ENCODE data around the gene AGR3. TPM values are rescaled to one million over a fixed set of nuclear protein-coding genes. Genes with fewer than 3 reads are reported as not detected.

AGR3 gene
- total RNA-seq, 4 donors from 2014 or later: 3.4 TPM; not detected in 3

DNA sequence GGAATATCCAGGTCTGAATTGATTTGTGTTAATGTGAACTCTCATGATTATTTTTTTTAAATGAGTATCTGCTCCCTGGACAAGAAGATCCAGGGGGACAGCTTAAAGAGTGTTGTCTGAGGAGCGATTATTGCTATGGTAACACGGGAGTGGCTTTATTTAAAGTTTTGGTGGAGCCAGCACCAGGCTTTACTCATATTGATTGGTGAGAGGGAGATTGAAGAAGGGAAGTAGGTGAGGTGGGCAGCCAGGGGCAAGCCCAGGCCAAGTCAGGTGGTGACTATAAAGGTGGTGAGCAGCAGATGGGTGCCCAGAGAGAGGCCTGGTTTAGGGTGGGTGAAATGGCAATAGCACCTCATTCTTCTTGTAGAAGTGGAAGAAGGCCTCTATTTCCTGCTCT, 66.8 kb downstream of the AGR3 start:
- Histone ChIP-seq H3K4me1 (peaks cover 0 to 18% (median 0%) of the 10 kb centered on the region in 3 donors), H3K27me3 (no peaks in the 10 kb centered on the region), H3K9me3 (no peaks in the 10 kb centered on the region), H3K27ac (no peak overlapping the region), H3K36me3 (no peaks in the 10 kb centered on the region), H3K4me3 (no peak overlapping the region)
- DNase-seq: no peak
- 64 to 81% methylated on average over 2 of the region's 2 CpGs for WGBS, 2 donors
- TF ChIP-seq, protein P1, sequence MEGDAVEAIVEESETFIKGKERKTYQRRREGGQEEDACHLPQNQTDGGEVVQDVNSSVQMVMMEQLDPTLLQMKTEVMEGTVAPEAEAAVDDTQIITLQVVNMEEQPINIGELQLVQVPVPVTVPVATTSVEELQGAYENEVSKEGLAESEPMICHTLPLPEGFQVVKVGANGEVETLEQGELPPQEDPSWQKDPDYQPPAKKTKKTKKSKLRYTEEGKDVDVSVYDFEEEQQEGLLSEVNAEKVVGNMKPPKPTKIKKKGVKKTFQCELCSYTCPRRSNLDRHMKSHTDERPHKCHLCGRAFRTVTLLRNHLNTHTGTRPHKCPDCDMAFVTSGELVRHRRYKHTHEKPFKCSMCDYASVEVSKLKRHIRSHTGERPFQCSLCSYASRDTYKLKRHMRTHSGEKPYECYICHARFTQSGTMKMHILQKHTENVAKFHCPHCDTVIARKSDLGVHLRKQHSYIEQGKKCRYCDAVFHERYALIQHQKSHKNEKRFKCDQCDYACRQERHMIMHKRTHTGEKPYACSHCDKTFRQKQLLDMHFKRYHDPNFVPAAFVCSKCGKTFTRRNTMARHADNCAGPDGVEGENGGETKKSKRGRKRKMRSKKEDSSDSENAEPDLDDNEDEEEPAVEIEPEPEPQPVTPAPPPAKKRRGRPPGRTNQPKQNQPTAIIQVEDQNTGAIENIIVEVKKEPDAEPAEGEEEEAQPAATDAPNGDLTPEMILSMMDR (IDR thresholded peaks at IDR 0.05): no peak
- no peak for TF ChIP-seq POLR2A (IDR thresholded peaks at IDR 0.05)
- intact Hi-C loops (cut with DNase I): no loop called here

GRCh38 chr7:16813232-16813616, 68.6 kb downstream of the AGR3 start:
- Histone ChIP-seq H3K4me3 (no peak overlapping the region), H3K27ac (no peak overlapping the region), H3K4me1 (peaks cover 0 to 17% (median 0%) of the 10 kb centered on the region in 3 donors), H3K27me3 (no peaks in the 10 kb centered on the region), H3K9me3 (no peaks in the 10 kb centered on the region), H3K36me3 (no peaks in the 10 kb centered on the region)
- intact Hi-C loops (cut with DNase I): no loop called here
- WGBS, 2 donors: 44 to 59% methylated on average over 3 of the region's 3 CpGs
- no peak for DNase-seq
- TF ChIP-seq POLR2A (IDR thresholded peaks at IDR 0.05): no peak
- TF ChIP-seq, protein P1 (IDR thresholded peaks at IDR 0.05): no peak

DNA sequence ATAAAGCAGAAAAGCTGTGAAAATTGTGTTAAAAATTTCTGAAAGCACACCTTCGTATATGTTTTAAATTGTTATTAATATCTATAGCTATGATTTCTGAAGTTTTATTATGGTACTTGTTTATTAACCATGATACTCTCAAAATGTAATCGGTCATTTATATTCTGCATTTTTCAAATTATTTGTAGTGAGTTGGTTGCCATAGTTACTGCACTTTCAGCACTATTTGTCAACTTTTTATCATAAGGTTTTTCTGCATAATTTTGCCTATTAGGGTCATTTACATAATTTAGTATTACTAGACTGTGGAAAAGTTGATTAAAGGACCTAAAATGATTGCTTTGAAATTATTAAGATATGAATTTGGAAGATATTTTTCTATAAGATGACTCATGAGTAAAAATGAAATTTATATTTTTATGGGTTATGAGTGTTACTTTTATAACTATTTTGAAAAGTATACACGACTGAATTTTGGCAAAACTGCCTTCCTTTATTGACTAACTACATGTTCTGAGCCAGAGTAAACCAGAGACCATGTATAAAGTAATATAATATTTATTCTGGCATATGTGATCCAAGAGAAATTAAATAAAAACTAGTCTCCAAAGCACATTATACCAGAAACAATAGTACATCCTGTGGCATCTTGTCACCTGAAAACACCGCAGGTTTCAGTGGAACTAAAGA, 69.1 kb downstream of the AGR3 start:
- no peak for DNase-seq
- no peaks in the 10 kb centered on the region for H3K36me3 ChIP-seq
- H3K4me1 ChIP-seq: peaks cover 0 to 12% (median 0%) of the 10 kb centered on the region in 3 donors
- H3K27me3 ChIP-seq: no peaks in the 10 kb centered on the region
- 74 to 79% methylated on average over 4 of the region's 4 CpGs for WGBS, 2 donors
- no peaks in the 10 kb centered on the region for H3K9me3 ChIP-seq
- intact Hi-C loops (cut with DNase I): no loop called here
- no peak overlapping the region for H3K4me3 ChIP-seq
- TF ChIP-seq, protein P1 (IDR thresholded peaks at IDR 0.05): no peak
- no peak for TF ChIP-seq POLR2A (IDR thresholded peaks at IDR 0.05)
- H3K27ac ChIP-seq: no peak overlapping the region

DNA sequence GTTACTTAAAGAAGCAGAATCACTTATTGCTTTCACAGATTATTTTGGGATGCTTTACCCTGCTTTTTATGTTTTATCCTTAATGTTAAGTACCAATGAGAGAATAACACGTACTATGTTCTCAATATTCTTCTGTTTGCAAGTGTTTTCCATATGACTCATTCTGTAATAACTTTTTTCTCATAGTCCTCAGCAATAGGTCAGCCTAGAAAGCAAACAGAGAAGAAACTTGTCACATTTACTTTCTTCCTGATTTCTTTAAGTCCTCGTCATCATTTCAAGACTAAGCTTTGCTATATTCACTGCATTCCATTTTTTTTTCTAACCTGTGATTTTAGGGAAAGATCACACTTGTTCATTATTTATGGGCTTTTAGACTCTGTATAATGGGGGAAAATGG, 70.2 kb downstream of the AGR3 start:
- intact Hi-C loops (cut with DNase I): no loop called here
- Histone ChIP-seq H3K27ac (no peak overlapping the region), H3K4me1 (peaks cover 0 to 5% (median 0%) of the 10 kb centered on the region in 3 donors), H3K27me3 (no peaks in the 10 kb centered on the region), H3K9me3 (no peaks in the 10 kb centered on the region), H3K4me3 (no peak overlapping the region), H3K36me3 (no peaks in the 10 kb centered on the region)
- TF ChIP-seq, protein P1 (IDR thresholded peaks at IDR 0.05): no peak
- TF ChIP-seq POLR2A (IDR thresholded peaks at IDR 0.05): no peak
- no peak for DNase-seq
- WGBS, 2 donors: 35 to 61% methylated on average over 2 of the region's 2 CpGs

GRCh38 chr7:16810573-16810972, 71.2 kb downstream of the AGR3 start:
- DNase-seq: no peak
- 51 to 60% methylated on average over 5 of the region's 5 CpGs for WGBS, 2 donors
- Histone ChIP-seq H3K9me3 (no peaks in the 10 kb centered on the region), H3K27ac (no peak overlapping the region), H3K4me3 (no peak overlapping the region), H3K4me1 (peaks cover 0 to 10% (median 0%) of the 10 kb centered on the region in 3 donors), H3K27me3 (no peaks in the 10 kb centered on the region), H3K36me3 (no peaks in the 10 kb centered on the region)
- intact Hi-C loops (cut with DNase I): no loop called here
- TF ChIP-seq, protein P1 (IDR thresholded peaks at IDR 0.05): no peak
- TF ChIP-seq POLR2A (IDR thresholded peaks at IDR 0.05): no peak

All from esophagus squamous epithelium (tissue), 5 donors.